Fibroblast of lung (primary cell): ENCODE data around the gene EEF1A2.

Experiments used
- EZH2 ChIP-seq: IDR thresholded peaks from 2 replicates; pipeline ENCODE4 v1.5.1; 2012; ENCODE audit warnings: low read length, control low read depth, mild to moderate bottlenecking; ENCODE audit errors: missing control alignments
- TF ChIP-seq, protein P1 (sequence below), 2 donors: IDR thresholded peaks in 1 of 2; conservative IDR thresholded peaks in 1 of 2; 1 replicate in 1 of 2; 2 replicates in 1 of 2; pipeline ENCODE4 v1.5.1; 2011 to 2012; ENCODE audit warnings: low read length in 2 of 2, control low read depth in 1 of 2, inconsistent platforms in 1 of 2, low read depth in 1 of 2, mild to moderate bottlenecking in 1 of 2

GRCh38 chr20:63438121-63438520 is 60.8 kb downstream of the EEF1A2 start:
- TF ChIP-seq, protein P1, sequence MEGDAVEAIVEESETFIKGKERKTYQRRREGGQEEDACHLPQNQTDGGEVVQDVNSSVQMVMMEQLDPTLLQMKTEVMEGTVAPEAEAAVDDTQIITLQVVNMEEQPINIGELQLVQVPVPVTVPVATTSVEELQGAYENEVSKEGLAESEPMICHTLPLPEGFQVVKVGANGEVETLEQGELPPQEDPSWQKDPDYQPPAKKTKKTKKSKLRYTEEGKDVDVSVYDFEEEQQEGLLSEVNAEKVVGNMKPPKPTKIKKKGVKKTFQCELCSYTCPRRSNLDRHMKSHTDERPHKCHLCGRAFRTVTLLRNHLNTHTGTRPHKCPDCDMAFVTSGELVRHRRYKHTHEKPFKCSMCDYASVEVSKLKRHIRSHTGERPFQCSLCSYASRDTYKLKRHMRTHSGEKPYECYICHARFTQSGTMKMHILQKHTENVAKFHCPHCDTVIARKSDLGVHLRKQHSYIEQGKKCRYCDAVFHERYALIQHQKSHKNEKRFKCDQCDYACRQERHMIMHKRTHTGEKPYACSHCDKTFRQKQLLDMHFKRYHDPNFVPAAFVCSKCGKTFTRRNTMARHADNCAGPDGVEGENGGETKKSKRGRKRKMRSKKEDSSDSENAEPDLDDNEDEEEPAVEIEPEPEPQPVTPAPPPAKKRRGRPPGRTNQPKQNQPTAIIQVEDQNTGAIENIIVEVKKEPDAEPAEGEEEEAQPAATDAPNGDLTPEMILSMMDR (conservative IDR thresholded peaks at IDR 0.05 in 1 of 2, IDR thresholded peaks at IDR 0.05 in 1 of 2; ENCODE audit: low read depth in 1 of 2, low read length in 2 of 2) = no peak
- TF ChIP-seq EZH2 = no peak
